GM12878 (cell line): Measurements from ENCODE around the gene MGAT3.

Experiments used
- BRCA1 ChIP-seq: IDR thresholded peaks from 2 replicates; pipeline ENCODE4 v1.6.1; 2011; ENCODE audit warnings: low read depth, low read length, improper control_type of control experiment
- CTCF ChIP-seq, 3 experiments: IDR thresholded peaks in 2 of 3; conservative IDR thresholded peaks in 1 of 3; 2 replicates each; pipeline ENCODE4 v1.5.1; 2011; ENCODE audit warnings: low read depth in 3 of 3, low read length in 3 of 3, mild to moderate bottlenecking in 3 of 3, control low read depth in 2 of 3, moderate library complexity in 2 of 3, inconsistent platforms in 1 of 3, mixed read lengths in 1 of 3; ENCODE audit not compliant: control insufficient read depth in 2 of 3, insufficient read depth in 1 of 3; ENCODE audit errors: extremely low read depth in 1 of 3
- EGR1 ChIP-seq, 2 experiments: IDR thresholded peaks; 1 replicate in 1 of 2; 2 replicates in 1 of 2; pipeline ENCODE4 v1.6.1; 2011 to 2012; ENCODE audit warnings: low read depth in 2 of 2, low read length in 2 of 2, borderline replicate concordance in 1 of 2, mild to moderate bottlenecking in 1 of 2, moderate library complexity in 1 of 2
- EZH2 ChIP-seq: IDR thresholded peaks from 2 replicates; pipeline ENCODE4 v1.6.1; 2012; ENCODE audit warnings: low read depth, mild to moderate bottlenecking, control low read depth, inconsistent platforms, low read length, borderline replicate concordance; ENCODE audit not compliant: control insufficient read depth
- FOXK2 ChIP-seq: fragments of 450-650 bp; IDR thresholded peaks from 2 replicates; pipeline ENCODE4 v1.6.1; 2017; ENCODE audit warnings: mild to moderate bottlenecking, moderate library complexity
- JUNB ChIP-seq: IDR thresholded peaks from 2 replicates; pipeline ENCODE4 v1.6.1; 2016; ENCODE audit warnings: antibody characterized with exemption, mild to moderate bottlenecking
- MXI1 ChIP-seq: fragments of 150-350 bp; IDR thresholded peaks from 2 replicates; pipeline ENCODE4 v1.6.1; 2011; ENCODE audit warnings: low read depth, mild to moderate bottlenecking, inconsistent platforms, low read length, improper control_type of control experiment
- POLR2A ChIP-seq: IDR thresholded peaks from 2 replicates; pipeline ENCODE4 v1.6.1; 2011; ENCODE audit warnings: low read depth, mild to moderate bottlenecking, low read length
- POLR2AphosphoS5 ChIP-seq: IDR thresholded peaks from 2 replicates; pipeline ENCODE4 v1.6.1; 2011; ENCODE audit warnings: mild to moderate bottlenecking, low read length, inconsistent platforms
- TCF7 ChIP-seq: IDR thresholded peaks from 2 replicates; pipeline ENCODE4 v1.6.1; 2014; ENCODE audit warnings: antibody characterized with exemption, borderline replicate concordance
- USF2 ChIP-seq: IDR thresholded peaks from 2 replicates; pipeline ENCODE4 v1.6.1; 2011; ENCODE audit warnings: low read depth, low read length, improper control_type of control experiment, borderline replicate concordance
- TF ChIP-seq, protein P1 (sequence below): fragments of 450-650 bp; IDR thresholded peaks from 2 replicates; pipeline ENCODE4 v1.6.1; 2014; ENCODE audit warnings: mild to moderate bottlenecking

DNA sequence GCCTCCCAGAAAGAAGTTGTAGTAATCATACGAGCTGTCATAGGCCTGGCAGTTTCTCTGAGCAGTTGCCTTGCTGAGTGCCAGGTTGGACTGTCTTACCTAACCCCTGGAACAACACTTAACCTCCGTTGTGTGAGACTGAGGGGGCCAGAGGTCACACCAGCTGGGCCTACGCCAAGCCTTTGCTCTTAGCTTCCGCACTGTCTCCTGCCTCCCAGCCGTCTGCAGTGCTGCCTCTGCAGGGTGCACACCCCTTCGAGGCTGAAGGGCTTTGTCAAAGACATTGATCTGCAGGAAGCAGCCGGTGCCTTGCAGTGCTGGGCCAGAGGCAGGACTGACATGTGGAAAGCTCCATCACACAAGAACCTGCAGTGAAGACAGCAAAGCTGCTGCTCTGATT lies 40.5 kb upstream of the MGAT3 start:
- no peak for TF ChIP-seq CTCF (IDR thresholded peaks at IDR 0.05 in 2 of 3, conservative IDR thresholded peaks at IDR 0.05 in 1 of 3; ENCODE audit: control insufficient read depth in 2 of 3, extremely low read depth in 1 of 3, insufficient read depth in 1 of 3, low read depth in 3 of 3, low read length in 3 of 3)
- TF ChIP-seq JUNB = no peak
- no peak for TF ChIP-seq POLR2AphosphoS5
- TF ChIP-seq BRCA1 = no peak
- no peak for TF ChIP-seq FOXK2
- no peak for TF ChIP-seq MXI1
- no peak for TF ChIP-seq POLR2A
- no peak for TF ChIP-seq TCF7
- TF ChIP-seq EGR1 (IDR thresholded peaks at IDR 0.05; ENCODE audit: borderline replicate concordance in 1 of 2, low read depth in 2 of 2, low read length in 2 of 2) = no peak
- TF ChIP-seq, protein P1, sequence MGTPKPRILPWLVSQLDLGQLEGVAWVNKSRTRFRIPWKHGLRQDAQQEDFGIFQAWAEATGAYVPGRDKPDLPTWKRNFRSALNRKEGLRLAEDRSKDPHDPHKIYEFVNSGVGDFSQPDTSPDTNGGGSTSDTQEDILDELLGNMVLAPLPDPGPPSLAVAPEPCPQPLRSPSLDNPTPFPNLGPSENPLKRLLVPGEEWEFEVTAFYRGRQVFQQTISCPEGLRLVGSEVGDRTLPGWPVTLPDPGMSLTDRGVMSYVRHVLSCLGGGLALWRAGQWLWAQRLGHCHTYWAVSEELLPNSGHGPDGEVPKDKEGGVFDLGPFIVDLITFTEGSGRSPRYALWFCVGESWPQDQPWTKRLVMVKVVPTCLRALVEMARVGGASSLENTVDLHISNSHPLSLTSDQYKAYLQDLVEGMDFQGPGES = no peak
- no peak for TF ChIP-seq EZH2
- TF ChIP-seq USF2 = no peak
